ENCODE data around the gene ARFIP1. TPM values are rescaled to one million over a fixed set of nuclear protein-coding genes. Genes with fewer than 3 reads are reported as not detected.

ARFIP1 gene
- total RNA-seq, 1 experiment from 2014 or later: 32.7 TPM

GRCh38 chr4:152735906-152736305 lies 43.8 kb upstream of the ARFIP1 start:
- Histone ChIP-seq H3K4me3 (replicated peaks in 1 of 2; ENCODE audit: low read depth in 1 of 2, low read length in 2 of 2) (no peak overlapping the region), H3K9me2 (ENCODE audit: insufficient read depth) (no peaks in the 10 kb centered on the region), H3K27ac (ENCODE audit: low read depth, low read length) (no peak overlapping the region), H3K79me2 (ENCODE audit: insufficient read depth, low read length) (no peaks in the 10 kb centered on the region), H3K27me3 (ENCODE audit: insufficient read depth, low read length) (no peaks in the 10 kb centered on the region), H3K4me2 (ENCODE audit: low read length) (no peak overlapping the region), H3K9ac (ENCODE audit: low read length) (no peak overlapping the region), H3K4me1 (ENCODE audit: control insufficient read depth in 1 of 2, insufficient read depth in 2 of 2, low read length in 2 of 2) (no peaks in the 10 kb centered on the region), H4K20me1 (ENCODE audit: insufficient read depth) (no peaks in the 10 kb centered on the region), H3K9me3 (ENCODE audit: control insufficient read depth in 1 of 2, insufficient read depth in 1 of 2, low read depth in 1 of 2, low read length in 2 of 2) (no peaks in the 10 kb centered on the region), H2AFZ (ENCODE audit: low read depth, low read length, poor library complexity, severe bottlenecking) (no peak overlapping the region), H3K36me3 (ENCODE audit: control insufficient read depth in 1 of 2, insufficient read depth in 2 of 2, low read length in 2 of 2) (no peaks in the 10 kb centered on the region)
- CTCF ChIA-PET: interaction anchor here (1.2 to 1.4 kb wide), 3 partner anchors 235 to 328 kb away, joined by 3 to 4 read pairs (median 3); no protein-coding TSS in a partner anchor
- DNase-seq (ENCODE audit: low read depth, low spot score): no peak
- no TSS peak for BruUV-seq (replicated peaks)
- RAD21 ChIA-PET (ENCODE audit: low non-redundant PET in 1 of 2, low total read pairs in 2 of 2, uncharacterized antibody in 2 of 2, unreplicated experiment in 2 of 2): interaction anchor here in 1 of 2 experiments (0.8 kb wide), 1 partner anchor 235 kb away, joined by 3 read pairs; no protein-coding TSS in a partner anchor
- POLR2A ChIA-PET: no interaction called here
- intact Hi-C loops (cut with micrococcal nuclease): loop anchor here (2.0 kb wide), 3 partner anchors 235 to 327 kb away; no protein-coding TSS in a partner anchor
- ATAC-seq: no peak
- TF ChIP-seq EZH2phosphoT487 (IDR thresholded peaks at IDR 0.05; ENCODE audit: borderline replicate concordance) (no peak), POLR2A (IDR thresholded peaks at IDR 0.05; ENCODE audit: borderline replicate concordance, extremely low read depth, insufficient read depth, insufficient read length) (no peak), SRF (IDR thresholded peaks at IDR 0.05; ENCODE audit: low read depth) (no peak), POLR2AphosphoS5 (IDR thresholded peaks at IDR 0.05; ENCODE audit: low read depth, low read length) (no peak), SIN3A (IDR thresholded peaks at IDR 0.05; ENCODE audit: low read depth) (no peak), CBX3 (IDR thresholded peaks at IDR 0.05; ENCODE audit: low read depth) (no peak), EGR1 (IDR thresholded peaks at IDR 0.05; ENCODE audit: low read depth) (no peak), ELF1 (IDR thresholded peaks at IDR 0.05; ENCODE audit: borderline replicate concordance, low read depth) (no peak), TCF7L2 (IDR thresholded peaks at IDR 0.05; ENCODE audit: borderline replicate concordance, extremely low read depth, insufficient read depth, insufficient read length) (no peak), MAX (IDR thresholded peaks at IDR 0.05) (no peak), ZBTB33 (IDR thresholded peaks at IDR 0.05; ENCODE audit: extremely low read depth, insufficient replicate concordance, low read length) (no peak), YY1 (IDR thresholded peaks at IDR 0.05; ENCODE audit: extremely low read depth, insufficient replicate concordance, low read depth, low read length) (no peak), ZFX (IDR thresholded peaks at IDR 0.05) (no peak), REST (IDR thresholded peaks at IDR 0.05; ENCODE audit: low read depth) (no peak), CEBPB (IDR thresholded peaks at IDR 0.05; ENCODE audit: low read depth) (no peak), EZH2 (IDR thresholded peaks at IDR 0.05) (no peak), FOSL1 (IDR thresholded peaks at IDR 0.05; ENCODE audit: low read depth) (no peak), SP1 (IDR thresholded peaks at IDR 0.05; ENCODE audit: low read depth) (no peak), ATF3 (IDR thresholded peaks at IDR 0.05) (no peak)
